Measurements from ENCODE around the gene HIPK2. TPM values are rescaled to one million over a fixed set of nuclear protein-coding genes. Genes with fewer than 3 reads are reported as not detected.

HIPK2 gene
- polyA plus RNA-seq, 1 donor (not counting 4 experiments of a cell fraction or from before 2014, with no cell fraction given): 5.8 TPM

GRCh38 chr7:139526578-139527544 lies 250.9 kb downstream of the HIPK2 start:
- no peaks in the 10 kb centered on the region for H3K36me3 ChIP-seq (ENCODE audit: control insufficient read depth in 2 of 2, extremely low read depth in 1 of 2, insufficient read depth in 2 of 2, low read length in 2 of 2)
- TF ChIP-seq, protein P1, sequence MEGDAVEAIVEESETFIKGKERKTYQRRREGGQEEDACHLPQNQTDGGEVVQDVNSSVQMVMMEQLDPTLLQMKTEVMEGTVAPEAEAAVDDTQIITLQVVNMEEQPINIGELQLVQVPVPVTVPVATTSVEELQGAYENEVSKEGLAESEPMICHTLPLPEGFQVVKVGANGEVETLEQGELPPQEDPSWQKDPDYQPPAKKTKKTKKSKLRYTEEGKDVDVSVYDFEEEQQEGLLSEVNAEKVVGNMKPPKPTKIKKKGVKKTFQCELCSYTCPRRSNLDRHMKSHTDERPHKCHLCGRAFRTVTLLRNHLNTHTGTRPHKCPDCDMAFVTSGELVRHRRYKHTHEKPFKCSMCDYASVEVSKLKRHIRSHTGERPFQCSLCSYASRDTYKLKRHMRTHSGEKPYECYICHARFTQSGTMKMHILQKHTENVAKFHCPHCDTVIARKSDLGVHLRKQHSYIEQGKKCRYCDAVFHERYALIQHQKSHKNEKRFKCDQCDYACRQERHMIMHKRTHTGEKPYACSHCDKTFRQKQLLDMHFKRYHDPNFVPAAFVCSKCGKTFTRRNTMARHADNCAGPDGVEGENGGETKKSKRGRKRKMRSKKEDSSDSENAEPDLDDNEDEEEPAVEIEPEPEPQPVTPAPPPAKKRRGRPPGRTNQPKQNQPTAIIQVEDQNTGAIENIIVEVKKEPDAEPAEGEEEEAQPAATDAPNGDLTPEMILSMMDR (optimal IDR thresholded peaks at IDR 0.05 in 1 of 3, IDR thresholded peaks at IDR 0.05 in 1 of 3, conservative IDR thresholded peaks at IDR 0.05 in 1 of 3; ENCODE audit: extremely low read depth in 1 of 3, insufficient read depth in 2 of 3, low read length in 3 of 3): no peak
- TF ChIP-seq EZH2 (IDR thresholded peaks at IDR 0.05; ENCODE audit: low read length): no peak
- no peak overlapping the region for H2AFZ ChIP-seq (ENCODE audit: control insufficient read depth, low read length)
- H4K20me1 ChIP-seq (ENCODE audit: control insufficient read depth, extremely low read depth, insufficient read depth, low read length): no peaks in the 10 kb centered on the region
- no peak overlapping the region for H3K4me3 ChIP-seq (ENCODE audit: control insufficient read depth in 2 of 3, extremely low read depth in 1 of 3, insufficient read depth in 2 of 3, low read depth in 1 of 3, low read length in 3 of 3)
- no peaks in the 10 kb centered on the region for H3K4me1 ChIP-seq (ENCODE audit: control insufficient read depth, extremely low read depth, insufficient read depth, low read length)
- dilution Hi-C loops (cut with MboI; ENCODE audit: extremely low pct_ligation_motif_present, low sequenced_read_pairs): no loop called here
- H3K79me2 ChIP-seq (ENCODE audit: control insufficient read depth, insufficient read depth, low read length): no peaks in the 10 kb centered on the region
- no peaks in the 10 kb centered on the region for H3K9me3 ChIP-seq (ENCODE audit: control insufficient read depth, low read depth, low read length)
- DNase-seq (ENCODE audit: low read depth, low spot score): no peak
- H3K9ac ChIP-seq (ENCODE audit: control insufficient read depth, extremely low read depth, insufficient read depth, low read length): no peak overlapping the region
- no peak overlapping the region for H3K27ac ChIP-seq (ENCODE audit: control insufficient read depth, insufficient read depth, low read length)
- FAIRE-seq: no peak
- no peaks in the 10 kb centered on the region for H3K9me1 ChIP-seq (ENCODE audit: control insufficient read depth, extremely low read depth, insufficient read depth, low read length)
- H3K4me2 ChIP-seq (ENCODE audit: control insufficient read depth, extremely low read depth, insufficient read depth, low read depth, low read length): no peak overlapping the region
- H3K27me3 ChIP-seq (ENCODE audit: control insufficient read depth, extremely low read depth, insufficient read depth, low read length): peaks cover 53% of the 10 kb centered on the region

DNA sequence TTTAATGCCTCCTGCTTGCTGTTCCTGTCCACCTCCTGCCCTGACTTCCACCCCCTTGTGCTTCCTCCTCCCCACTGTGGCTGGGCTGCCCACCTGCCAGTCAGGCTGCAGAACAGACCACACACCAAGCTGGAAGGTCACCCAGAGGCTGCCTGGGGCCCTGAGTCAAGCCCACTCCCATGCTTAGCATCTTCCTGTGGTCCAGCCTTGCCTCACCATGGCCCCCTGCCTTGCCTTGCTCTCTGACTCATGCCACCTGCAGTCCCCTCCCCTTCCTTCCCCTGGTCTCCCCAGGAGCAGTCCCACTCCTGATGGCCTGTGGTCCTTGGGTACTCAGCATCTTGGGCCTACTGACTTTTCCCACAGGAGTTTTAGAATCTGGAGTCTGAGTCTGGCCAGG lies 252.0 kb downstream of the HIPK2 start:
- Histone ChIP-seq H4K20me1 (ENCODE audit: control insufficient read depth, extremely low read depth, insufficient read depth, low read length) (no peaks in the 10 kb centered on the region), H3K79me2 (ENCODE audit: control insufficient read depth, insufficient read depth, low read length) (no peaks in the 10 kb centered on the region), H3K27me3 (ENCODE audit: control insufficient read depth, extremely low read depth, insufficient read depth, low read length) (peaks cover 59% of the 10 kb centered on the region), H3K4me1 (ENCODE audit: control insufficient read depth, extremely low read depth, insufficient read depth, low read length) (no peaks in the 10 kb centered on the region), H3K9me1 (ENCODE audit: control insufficient read depth, extremely low read depth, insufficient read depth, low read length) (no peaks in the 10 kb centered on the region), H3K27ac (ENCODE audit: control insufficient read depth, insufficient read depth, low read length) (no peak overlapping the region), H3K9me3 (ENCODE audit: control insufficient read depth, low read depth, low read length) (no peaks in the 10 kb centered on the region), H3K36me3 (ENCODE audit: control insufficient read depth in 2 of 2, extremely low read depth in 1 of 2, insufficient read depth in 2 of 2, low read length in 2 of 2) (no peaks in the 10 kb centered on the region), H3K9ac (ENCODE audit: control insufficient read depth, extremely low read depth, insufficient read depth, low read length) (no peak overlapping the region), H3K4me2 (ENCODE audit: control insufficient read depth, extremely low read depth, insufficient read depth, low read depth, low read length) (no peak overlapping the region), H2AFZ (ENCODE audit: control insufficient read depth, low read length) (no peak overlapping the region), H3K4me3 (ENCODE audit: control insufficient read depth in 2 of 3, extremely low read depth in 1 of 3, insufficient read depth in 2 of 3, low read depth in 1 of 3, low read length in 3 of 3) (no peak overlapping the region)
- dilution Hi-C loops (cut with MboI; ENCODE audit: extremely low pct_ligation_motif_present, low sequenced_read_pairs): no loop called here
- DNase-seq (ENCODE audit: low read depth, low spot score) (no peak), FAIRE-seq (no peak)
- TF ChIP-seq, protein P1 (optimal IDR thresholded peaks at IDR 0.05 in 1 of 3, IDR thresholded peaks at IDR 0.05 in 1 of 3, conservative IDR thresholded peaks at IDR 0.05 in 1 of 3; ENCODE audit: extremely low read depth in 1 of 3, insufficient read depth in 2 of 3, low read length in 3 of 3): no peak
- TF ChIP-seq EZH2 (IDR thresholded peaks at IDR 0.05; ENCODE audit: low read length): no peak
